GM08714 (cell line): Measurements from ENCODE around the gene CAPZB.

Experiments used
- H3K4me3 ChIP-seq: fragments of 200-500 bp; sonication (Bioruptor generic); 2 replicates; pipeline ENCODE4 v1.5.1; 2014; ENCODE audit warnings: mild to moderate bottlenecking, low read length, inconsistent platforms
- ZNF274 ChIP-seq: IDR thresholded peaks from 2 replicates; pipeline ENCODE4 v1.6.1; 2012; ENCODE audit warnings: mild to moderate bottlenecking, low read depth, low read length

The CAPZB gene

GRCh38 chr1:19356266-19356665 is 129.1 kb downstream of the CAPZB start:
- TF ChIP-seq ZNF274 = no peak
- H3K4me3 ChIP-seq = no peak overlapping the region

DNA sequence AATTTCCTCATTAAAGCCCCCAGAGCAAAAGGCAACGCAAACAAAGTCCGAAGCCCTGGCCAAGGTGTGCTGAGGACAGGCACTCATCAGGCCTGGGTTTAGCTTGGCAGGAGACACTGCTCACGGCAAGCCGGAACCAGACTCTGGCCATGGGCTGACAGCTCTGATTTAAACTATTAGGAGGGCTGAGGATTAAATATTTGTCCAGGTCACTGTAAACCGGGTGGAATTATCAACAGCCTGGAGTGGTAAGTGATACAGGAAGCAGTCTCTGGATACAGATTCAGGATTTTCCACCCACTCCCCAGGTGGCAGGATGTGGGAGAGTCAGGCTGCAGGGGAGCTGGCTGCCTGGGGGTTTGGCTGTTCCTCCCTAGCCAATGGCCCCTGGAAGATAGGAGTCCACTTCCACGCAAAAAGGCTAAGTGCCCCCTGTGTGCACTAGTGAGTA is 130.8 kb downstream of the CAPZB start:
- no peak for TF ChIP-seq ZNF274
- H3K4me3 ChIP-seq = no peak overlapping the region

- no peak for TF ChIP-seq ZNF274
- no peak overlapping the region for H3K4me3 ChIP-seq
These were observed 131.7 kb downstream of the CAPZB start for GRCh38 chr1:19353596-19353995.

GRCh38 chr1:19352839-19353238 is 132.5 kb downstream of the CAPZB start:
- no peak overlapping the region for H3K4me3 ChIP-seq
- no peak for TF ChIP-seq ZNF274

- TF ChIP-seq ZNF274 = no peak
- no peak overlapping the region for H3K4me3 ChIP-seq
These were observed 133.5 kb downstream of the CAPZB start for GRCh38 chr1:19351873-19352272.

DNA sequence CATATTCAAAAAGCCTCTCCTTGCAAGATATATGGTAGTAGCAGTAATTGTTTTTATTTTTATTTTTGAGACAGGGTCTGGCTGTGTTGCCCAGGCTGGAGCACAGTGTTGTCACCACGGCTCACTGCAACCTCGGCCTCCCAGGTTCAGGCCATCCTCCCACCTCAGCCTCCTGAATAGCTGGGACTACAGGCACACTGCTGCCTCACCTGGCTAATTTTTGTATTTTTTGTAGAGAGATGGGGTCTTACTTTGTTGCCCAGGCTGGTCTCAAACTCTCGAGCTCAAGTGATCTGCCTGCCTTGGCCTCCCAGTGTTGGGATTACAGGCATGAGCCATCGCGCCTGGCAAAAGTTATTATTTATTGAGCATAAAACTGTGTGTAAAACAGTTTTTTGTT is 134.8 kb downstream of the CAPZB start:
- no peak overlapping the region for H3K4me3 ChIP-seq
- TF ChIP-seq ZNF274 = no peak

- no peak overlapping the region for H3K4me3 ChIP-seq
- no peak for TF ChIP-seq ZNF274
These were observed 135.3 kb downstream of the CAPZB start for GRCh38 chr1:19349999-19350398.

- no peak overlapping the region for H3K4me3 ChIP-seq
- no peak for TF ChIP-seq ZNF274
These were observed 136.7 kb downstream of the CAPZB start for GRCh38 chr1:19348441-19349198.

DNA sequence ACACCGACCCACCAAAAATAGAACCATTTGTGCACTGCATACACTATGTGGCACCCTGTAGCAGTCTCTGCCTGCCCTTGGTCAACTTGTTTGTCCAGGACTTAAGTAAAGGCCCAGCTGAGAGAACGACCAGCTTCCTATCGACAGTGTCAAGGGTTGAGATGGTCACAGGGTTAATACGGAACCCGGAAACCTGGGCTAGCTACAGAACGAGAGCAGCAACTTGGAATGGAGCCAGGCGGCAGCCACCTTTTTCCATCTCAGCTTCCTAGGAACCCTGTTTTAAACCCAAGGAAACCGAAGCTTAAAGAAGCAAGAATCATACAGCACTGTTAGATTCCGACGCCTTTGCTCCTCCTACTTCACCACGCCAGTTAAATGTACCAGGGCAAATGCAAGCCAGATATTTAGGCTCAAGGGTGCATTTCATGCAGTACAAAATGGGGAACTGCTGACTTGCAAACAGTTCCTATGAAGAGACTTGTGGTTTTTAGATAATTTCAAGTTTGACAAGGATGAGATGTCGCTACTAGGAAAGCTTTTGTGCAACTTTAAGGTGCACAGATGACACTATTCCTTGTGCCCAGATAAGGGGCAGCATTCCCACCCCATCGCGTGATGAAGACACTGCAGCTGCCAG is 137.7 kb downstream of the CAPZB start:
- TF ChIP-seq ZNF274 = no peak
- no peak overlapping the region for H3K4me3 ChIP-seq

DNA sequence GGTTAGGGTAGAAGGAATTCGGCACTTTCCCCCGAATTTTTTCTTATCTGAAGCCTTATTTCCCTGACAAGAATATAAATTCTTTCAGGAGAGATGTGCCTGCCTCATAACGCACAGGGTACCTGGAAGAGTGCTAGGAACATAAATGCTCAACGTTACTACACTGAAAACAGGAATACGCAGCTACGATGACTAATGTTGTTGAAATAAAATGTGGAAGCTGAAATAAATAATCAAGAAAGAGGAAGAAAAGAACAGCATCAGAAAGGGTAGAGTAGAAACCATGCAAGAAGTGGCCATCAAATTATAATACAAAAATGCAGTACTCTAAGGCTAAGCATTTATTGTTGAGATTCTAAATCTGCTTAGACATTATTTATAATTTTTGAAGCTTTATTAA is 139.3 kb downstream of the CAPZB start:
- no peak for TF ChIP-seq ZNF274
- H3K4me3 ChIP-seq = no peak overlapping the region

DNA sequence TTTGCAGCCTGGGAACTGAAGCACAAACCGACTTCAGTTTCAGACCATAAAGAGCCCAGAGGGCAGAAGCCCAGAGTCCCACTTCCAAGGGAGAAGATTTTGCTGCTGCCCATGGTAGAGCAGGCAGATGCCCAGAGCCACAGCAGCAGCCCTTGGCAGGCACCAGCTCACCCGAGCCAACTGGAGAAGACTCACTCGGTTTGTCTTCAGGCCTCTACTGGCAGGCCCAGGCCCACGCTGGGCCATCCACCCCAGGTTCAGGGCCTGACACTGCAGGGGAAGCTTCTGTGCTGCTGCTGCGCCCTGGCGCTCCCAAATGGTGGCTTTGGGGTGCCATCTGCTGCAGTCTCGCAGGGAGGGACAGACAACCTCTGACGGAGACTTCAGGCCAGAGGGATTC is 139.9 kb downstream of the CAPZB start:
- no peak overlapping the region for H3K4me3 ChIP-seq
- no peak for TF ChIP-seq ZNF274

GRCh38 chr1:19344831-19345230 is 140.5 kb downstream of the CAPZB start:
- H3K4me3 ChIP-seq = no peak overlapping the region
- TF ChIP-seq ZNF274 = no peak

DNA sequence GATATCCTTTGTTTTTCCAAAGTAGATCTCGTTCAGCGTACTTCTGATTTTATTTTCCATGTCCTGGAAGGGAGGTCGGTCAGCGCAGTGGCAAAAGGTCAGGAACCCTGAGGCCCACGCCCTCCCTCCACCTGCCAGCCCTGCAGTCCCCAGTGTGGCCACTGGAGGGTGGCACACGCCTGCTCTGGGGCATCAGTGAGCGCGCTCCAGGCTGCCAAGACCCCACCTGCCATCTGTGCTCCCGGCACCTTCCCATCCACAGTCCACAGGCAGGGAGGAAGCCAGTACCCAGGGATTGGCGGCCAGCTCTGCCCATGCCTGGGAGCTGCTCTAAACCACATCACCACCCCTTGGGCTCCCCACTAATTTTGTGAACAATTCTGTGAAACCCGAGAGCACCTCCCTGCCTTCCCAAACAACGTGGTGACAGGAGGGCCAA is 140.9 kb downstream of the CAPZB start:
- H3K4me3 ChIP-seq = no peak overlapping the region
- no peak for TF ChIP-seq ZNF274

DNA sequence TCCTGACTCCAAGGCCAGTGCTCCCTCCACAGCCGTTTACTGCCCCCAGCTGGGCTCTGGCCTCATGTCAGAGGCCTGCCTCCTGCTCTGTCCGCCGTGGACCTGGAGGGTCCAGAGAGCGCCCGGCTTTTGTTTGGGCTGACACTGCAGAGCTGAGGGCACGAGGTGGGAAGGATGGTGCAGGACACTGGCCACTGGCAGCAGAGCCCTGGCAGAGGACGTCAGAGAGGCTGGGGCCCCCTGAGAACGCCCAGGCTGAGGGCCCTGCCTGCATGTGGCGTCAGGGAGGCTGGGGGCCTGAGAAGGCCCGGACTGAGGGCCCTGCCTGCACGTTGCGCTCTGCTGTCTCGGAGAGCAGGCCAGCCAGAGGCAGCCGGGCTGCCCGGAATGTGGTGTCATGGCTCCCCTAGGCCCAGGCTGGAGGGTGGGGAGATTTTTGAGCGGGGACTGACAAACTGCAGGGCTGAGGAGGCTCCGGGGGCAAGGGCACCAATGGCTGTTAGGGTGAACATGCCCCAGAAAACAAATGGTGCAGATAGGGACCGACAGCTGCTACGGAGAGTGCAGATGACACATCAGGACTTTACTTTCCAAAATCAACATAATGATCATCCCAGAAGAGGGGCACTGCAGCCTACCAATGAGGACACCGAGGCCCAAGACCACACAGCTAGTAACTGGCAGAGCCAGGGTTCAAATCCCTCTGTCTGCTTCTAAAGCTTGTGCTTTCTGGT is 141.6 kb downstream of the CAPZB start:
- TF ChIP-seq ZNF274 = no peak
- H3K4me3 ChIP-seq = no peak overlapping the region
